H9 (cell line): ENCODE measurements around the gene MORN1. TPM values are rescaled to one million over a fixed set of nuclear protein-coding genes. Genes with fewer than 3 reads are reported as not detected.

ENCODE experiments used
- DNase-seq: peaks from one replicate; pipeline ENCODE4 v3.0.0-alpha.2; 2017
- H2AFZ ChIP-seq: one replicate; pipeline ENCODE4 v1.6.1; 2013; ENCODE audit warnings: mild to moderate bottlenecking, low read length, control low read depth, moderate library complexity
- H2AK5ac ChIP-seq: 2 replicates; pipeline ENCODE4 v1.6.1; 2013; ENCODE audit warnings: low read length, control low read depth, mixed read lengths; ENCODE audit not compliant: insufficient read length
- H2BK120ac ChIP-seq: one replicate; pipeline ENCODE4 v1.6.1; 2013; ENCODE audit warnings: low read depth, mild to moderate bottlenecking, low read length, control low read depth, inconsistent platforms; ENCODE audit not compliant: poor library complexity, severe bottlenecking
- H2BK12ac ChIP-seq: 2 replicates; pipeline ENCODE4 v1.6.1; 2013; ENCODE audit warnings: low read length, control low read depth, mixed read lengths, low read depth; ENCODE audit not compliant: insufficient read length
- H2BK15ac ChIP-seq: 2 replicates; pipeline ENCODE4 v1.6.1; 2013; ENCODE audit warnings: low read depth, low read length, control low read depth
- H2BK20ac ChIP-seq: one replicate; pipeline ENCODE4 v1.6.1; 2013; ENCODE audit warnings: low read depth, mild to moderate bottlenecking, low read length, control low read depth, inconsistent platforms; ENCODE audit not compliant: poor library complexity, severe bottlenecking
- H2BK5ac ChIP-seq: 2 replicates; pipeline ENCODE4 v1.6.1; 2013; ENCODE audit warnings: low read length, control low read depth, mixed read lengths; ENCODE audit not compliant: insufficient read length
- H3K14ac ChIP-seq: 2 replicates; pipeline ENCODE4 v1.6.1; 2013; ENCODE audit warnings: low read length, control low read depth; ENCODE audit not compliant: insufficient read depth
- H3K18ac ChIP-seq: 2 replicates; pipeline ENCODE4 v1.6.1; 2013; ENCODE audit warnings: low read depth, mild to moderate bottlenecking, mixed read lengths, low read length, control low read depth; ENCODE audit not compliant: insufficient read length
- H3K23ac ChIP-seq: 2 replicates; pipeline ENCODE4 v1.6.1; 2013; ENCODE audit warnings: low read length, control low read depth, mixed read lengths, low read depth; ENCODE audit not compliant: insufficient read length
- H3K23me2 ChIP-seq: 2 replicates; pipeline ENCODE4 v1.6.1; 2013; ENCODE audit warnings: low read depth, mild to moderate bottlenecking, mixed read lengths, low read length, control low read depth; ENCODE audit not compliant: insufficient read length, poor library complexity, severe bottlenecking
- H3K27ac ChIP-seq: 2 replicates; pipeline ENCODE4 v1.5.1; 2013; ENCODE audit warnings: low read length, control low read depth, mixed read lengths, low read depth; ENCODE audit not compliant: insufficient read length
- H3K27me3 ChIP-seq: 2 replicates; pipeline ENCODE4 v1.6.1; 2013; ENCODE audit warnings: low read length, control low read depth, inconsistent platforms; ENCODE audit not compliant: insufficient read depth
- H3K4ac ChIP-seq: 2 replicates; pipeline ENCODE4 v1.6.1; 2013; ENCODE audit warnings: low read depth, mild to moderate bottlenecking, control low read depth, inconsistent platforms, low read length, moderate library complexity
- H3K4me1 ChIP-seq: 2 replicates; pipeline ENCODE4 v1.6.1; 2013; ENCODE audit warnings: low read length, control low read depth, inconsistent platforms; ENCODE audit not compliant: insufficient read depth
- H3K4me2 ChIP-seq: 2 replicates; pipeline ENCODE4 v1.6.1; 2013; ENCODE audit warnings: low read length, control low read depth, mixed read lengths; ENCODE audit not compliant: insufficient read length, insufficient read depth
- H3K56ac ChIP-seq: 2 replicates; pipeline ENCODE4 v1.6.1; 2013; ENCODE audit warnings: low read depth, mild to moderate bottlenecking, mixed read lengths, low read length, control low read depth; ENCODE audit not compliant: insufficient read length
- H3K79me1 ChIP-seq: 2 replicates; pipeline ENCODE4 v1.6.1; 2013; ENCODE audit warnings: low read depth, mild to moderate bottlenecking, moderate library complexity, low read length, control low read depth, inconsistent platforms; ENCODE audit not compliant: insufficient read depth, poor library complexity, severe bottlenecking
- H3K79me2 ChIP-seq: 2 replicates; pipeline ENCODE4 v1.6.1; 2013; ENCODE audit warnings: low read length, control low read depth, inconsistent platforms; ENCODE audit not compliant: insufficient read depth
- H3K9ac ChIP-seq: 2 replicates; pipeline ENCODE4 v1.6.1; 2013; ENCODE audit warnings: low read length, control low read depth, mixed read lengths; ENCODE audit not compliant: insufficient read length; ENCODE audit errors: extremely low read depth
- H3K9me3 ChIP-seq: one replicate; pipeline ENCODE4 v1.6.1; 2013; ENCODE audit warnings: low read depth, low read length, inconsistent platforms; ENCODE audit not compliant: control insufficient read depth
- H3T11ph ChIP-seq: one replicate; pipeline ENCODE4 v1.6.1; 2013; ENCODE audit warnings: mild to moderate bottlenecking, low read length, control low read depth, inconsistent platforms
- H4K20me1 ChIP-seq: one replicate; pipeline ENCODE4 v1.6.1; 2013; ENCODE audit not compliant: control insufficient read depth, insufficient read length, insufficient read depth
- H4K5ac ChIP-seq: 2 replicates; pipeline ENCODE4 v1.6.1; 2013; ENCODE audit warnings: low read depth, mild to moderate bottlenecking, mixed read lengths, low read length, control low read depth; ENCODE audit not compliant: insufficient read length
- H4K8ac ChIP-seq: replicated peaks from 2 replicates; pipeline ENCODE4 v1.6.1; 2013; ENCODE audit warnings: low read length, control low read depth, mixed read lengths, low read depth; ENCODE audit not compliant: insufficient read length
- H4K91ac ChIP-seq: 2 replicates; pipeline ENCODE4 v1.6.1; 2013; ENCODE audit warnings: low read depth, mild to moderate bottlenecking, moderate library complexity, mixed read lengths, low read length, control low read depth; ENCODE audit not compliant: insufficient read length
- H3K27ac Mint-ChIP-seq, 3 experiments: 2 replicates in 2 of 3; 3 replicates in 1 of 3; pipeline ENCODE4 v1.8.0; 2020 to 2021; ENCODE audit warnings: mixed read lengths in 3 of 3, mild to moderate bottlenecking in 1 of 3, moderate library complexity in 1 of 3
- H3K27me3 Mint-ChIP-seq: 2 replicates; pipeline ENCODE4 v1.8.0; 2021; ENCODE audit warnings: low read depth, mild to moderate bottlenecking, moderate library complexity, mixed read lengths
- H3K36me3 Mint-ChIP-seq, 3 experiments: 2 replicates in 2 of 3; 3 replicates in 1 of 3; pipeline ENCODE4 v1.8.0; 2020 to 2021; ENCODE audit warnings: low read depth in 3 of 3, mixed read lengths in 3 of 3; ENCODE audit not compliant: insufficient read depth in 1 of 3
- H3K4me1 Mint-ChIP-seq, 2 experiments: 2 replicates each; pipeline ENCODE4 v1.8.0; 2020; ENCODE audit warnings: mixed read lengths in 2 of 2
- H3K4me3 Mint-ChIP-seq, 2 experiments: 2 replicates in 1 of 2; 3 replicates in 1 of 2; pipeline ENCODE4 v1.8.0; 2020 to 2021; ENCODE audit warnings: mild to moderate bottlenecking in 2 of 2, mixed read lengths in 2 of 2, moderate library complexity in 1 of 2
- H3K9me3 Mint-ChIP-seq, 2 experiments: 2 replicates in 1 of 2; 3 replicates in 1 of 2; pipeline ENCODE4 v1.8.0; 2020; ENCODE audit warnings: mild to moderate bottlenecking in 2 of 2, mixed read lengths in 2 of 2, moderate library complexity in 1 of 2
- CTCF ChIP-seq: fragments of 200-600 bp; sonication (generic); conservative IDR thresholded peaks from 3 replicates; pipeline ENCODE4 v1.8.0; 2021; ENCODE audit warnings: antibody characterized with exemption, mild to moderate bottlenecking
- WGBS: extraction: QIAGEN DNeasy Blood & Tissue Kit; methylation state at CpG from one replicate; pipeline ENCODE4 v1.1.7; 2013; ENCODE audit warnings: missing lambda C conversion rate, low lambda C conversion rate, mixed read lengths; ENCODE audit not compliant: insufficient read length; ENCODE audit errors: extremely low coverage; 5-methylcytosine and 5-hydroxymethylcytosine counted together
- total RNA-seq: library from RNA; stranded (reverse); gene quantifications from 2 replicates; pipeline ENCODE4 v1.2.1, GENCODE V29; 2021

The MORN1 gene
- total RNA-seq, 1 experiment from 2014 or later: 12.7 TPM

- Histone ChIP-seq H2BK5ac (no peak overlapping the region), H2BK20ac (no peak overlapping the region), H3K14ac (no peak overlapping the region; the same call in 1 of the 2 replicates), H2AFZ (no peak overlapping the region), H3K9me3 (no peaks in the 10 kb centered on the region), H2BK120ac (no peak overlapping the region), H3K23me2 (no peaks in the 10 kb centered on the region), H3T11ph (no peak overlapping the region), H3K18ac (no peak overlapping the region), H3K79me1 (no peaks in the 10 kb centered on the region), H4K8ac (no peak overlapping the region), H4K91ac (no peak overlapping the region), H3K27me3 (no peaks in the 10 kb centered on the region), H3K9ac (no peak overlapping the region), H3K79me2 (no peaks in the 10 kb centered on the region), H4K20me1 (no peaks in the 10 kb centered on the region), H3K23ac (no peak overlapping the region), H3K4me1 (no peaks in the 10 kb centered on the region), H2AK5ac (no peak overlapping the region), H3K4me2 (no peak overlapping the region), H2BK12ac (no peak overlapping the region), H3K4ac (no peak overlapping the region), H4K5ac (no peak overlapping the region), H3K56ac (no peak overlapping the region), H3K27ac (no peak overlapping the region), H2BK15ac (no peak overlapping the region)
- no peak for DNase-seq
- Mint-ChIP-seq H3K27me3 (no peaks in the 10 kb centered on the region), H3K27ac (no peak overlapping the region), H3K4me3 (no peak overlapping the region), H3K4me1 (peaks cover 0 to 10% of the 10 kb centered on the region in 2 experiments; a peak in 2 of 4 replicates), H3K36me3 (0 out of 7 replicates have a peak, but pooled peaks cover 0 to under 1% (median 0%) of the 10 kb centered on the region in 3 experiments), H3K9me3 (peaks cover 4% of the 10 kb centered on the region in 2 experiments; a peak in 1 of 5 replicates)
- no peak for TF ChIP-seq CTCF
- no CpG with 5 or more reads among the region's 23 CpGs for WGBS
Observed at GRCh38 chr1:2337081-2337480, 54.3 kb downstream of the MORN1 start.
